Breast epithelium (tissue), 3 donors: ENCODE data around the gene ALDH1A2.

Experiments
- CTCF ChIP-seq, 3 donors: fragments of 450-650 bp; IDR thresholded peaks; one replicate each; pipeline ENCODE4 v1.5.1; 2016 to 2017; ENCODE audit warnings: antibody characterized with exemption in 3 of 3, mild to moderate bottlenecking in 3 of 3, moderate library complexity in 3 of 3
- POLR2A ChIP-seq: fragments of 450-650 bp; IDR thresholded peaks from one replicate; pipeline ENCODE4 v1.6.1; 2016; ENCODE audit warnings: antibody characterized with exemption, mild to moderate bottlenecking, moderate library complexity

GRCh38 chr15:58058073-58058472 lies 7.4 kb downstream of the ALDH1A2 start:
- no peak for TF ChIP-seq POLR2A
- TF ChIP-seq CTCF (IDR thresholded peaks at IDR 0.05): no peak
